Measurements from ENCODE around the gene WDR5B. TPM values are rescaled to one million over a fixed set of nuclear protein-coding genes. Genes with fewer than 3 reads are reported as not detected.
A peak's percentile ranks its signal among the peaks of the same experiment; 100 is the strongest.

Gene WDR5B
- polyA plus RNA-seq, 1 donor (not counting 4 experiments of a cell fraction or from before 2014, with no cell fraction given), result 4.0 TPM

DNA sequence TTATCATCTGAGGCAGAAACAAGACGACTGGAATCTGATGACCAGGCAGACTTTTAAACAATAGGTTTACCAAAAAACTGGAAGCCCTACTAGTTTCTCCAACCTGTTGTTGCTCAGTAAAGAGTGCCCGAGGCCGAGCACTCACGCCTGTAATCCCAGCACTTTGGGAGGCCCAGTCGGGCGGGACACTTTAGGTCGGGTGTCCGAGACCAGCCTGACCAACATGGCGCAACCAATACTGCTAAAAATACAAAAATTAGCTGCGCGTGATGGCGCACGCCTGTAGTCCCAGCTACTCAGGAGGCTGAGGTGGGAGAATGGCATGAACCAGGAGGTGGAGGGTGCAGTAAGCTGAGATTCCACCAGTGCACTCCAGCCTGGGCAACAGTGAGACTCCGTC lies 1.1 kb upstream of the WDR5B start:
- H3K79me2 ChIP-seq (ENCODE audit: control insufficient read depth, insufficient read depth, low read length), result peaks cover 39% of the 10 kb centered on the region
- dilution Hi-C loops (cut with MboI; ENCODE audit: extremely low pct_ligation_motif_present, low sequenced_read_pairs), result no loop called here
- no peak overlapping the region for H2AFZ ChIP-seq (ENCODE audit: control insufficient read depth, low read length)
- H4K20me1 ChIP-seq (ENCODE audit: control insufficient read depth, extremely low read depth, insufficient read depth, low read length), result no peaks in the 10 kb centered on the region
- no peaks in the 10 kb centered on the region for H3K27me3 ChIP-seq (ENCODE audit: control insufficient read depth, extremely low read depth, insufficient read depth, low read length)
- FAIRE-seq, result no peak
- H3K4me3 ChIP-seq (ENCODE audit: control insufficient read depth in 2 of 3, extremely low read depth in 1 of 3, insufficient read depth in 2 of 3, low read depth in 1 of 3, low read length in 3 of 3), result peak overlapping the region; percentile 59 to 98 (median 91)
- no peak for TF ChIP-seq EZH2 (IDR thresholded peaks at IDR 0.05; ENCODE audit: low read length)
- TF ChIP-seq, protein P1, sequence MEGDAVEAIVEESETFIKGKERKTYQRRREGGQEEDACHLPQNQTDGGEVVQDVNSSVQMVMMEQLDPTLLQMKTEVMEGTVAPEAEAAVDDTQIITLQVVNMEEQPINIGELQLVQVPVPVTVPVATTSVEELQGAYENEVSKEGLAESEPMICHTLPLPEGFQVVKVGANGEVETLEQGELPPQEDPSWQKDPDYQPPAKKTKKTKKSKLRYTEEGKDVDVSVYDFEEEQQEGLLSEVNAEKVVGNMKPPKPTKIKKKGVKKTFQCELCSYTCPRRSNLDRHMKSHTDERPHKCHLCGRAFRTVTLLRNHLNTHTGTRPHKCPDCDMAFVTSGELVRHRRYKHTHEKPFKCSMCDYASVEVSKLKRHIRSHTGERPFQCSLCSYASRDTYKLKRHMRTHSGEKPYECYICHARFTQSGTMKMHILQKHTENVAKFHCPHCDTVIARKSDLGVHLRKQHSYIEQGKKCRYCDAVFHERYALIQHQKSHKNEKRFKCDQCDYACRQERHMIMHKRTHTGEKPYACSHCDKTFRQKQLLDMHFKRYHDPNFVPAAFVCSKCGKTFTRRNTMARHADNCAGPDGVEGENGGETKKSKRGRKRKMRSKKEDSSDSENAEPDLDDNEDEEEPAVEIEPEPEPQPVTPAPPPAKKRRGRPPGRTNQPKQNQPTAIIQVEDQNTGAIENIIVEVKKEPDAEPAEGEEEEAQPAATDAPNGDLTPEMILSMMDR (optimal IDR thresholded peaks at IDR 0.05 in 1 of 3, IDR thresholded peaks at IDR 0.05 in 1 of 3, conservative IDR thresholded peaks at IDR 0.05 in 1 of 3; ENCODE audit: extremely low read depth in 1 of 3, insufficient read depth in 2 of 3, low read length in 3 of 3), result no peak
- H3K9me1 ChIP-seq (ENCODE audit: control insufficient read depth, extremely low read depth, insufficient read depth, low read length), result no peaks in the 10 kb centered on the region
- peak overlapping the region; percentile 84 for H3K4me2 ChIP-seq (ENCODE audit: control insufficient read depth, extremely low read depth, insufficient read depth, low read depth, low read length)
- H3K4me1 ChIP-seq (ENCODE audit: control insufficient read depth, extremely low read depth, insufficient read depth, low read length), result peaks cover 17% of the 10 kb centered on the region
- DNase-seq (ENCODE audit: low read depth, low spot score), result no peak
- peak overlapping the region; percentile 97 for H3K27ac ChIP-seq (ENCODE audit: control insufficient read depth, insufficient read depth, low read length)
- H3K36me3 ChIP-seq (ENCODE audit: control insufficient read depth in 2 of 2, extremely low read depth in 1 of 2, insufficient read depth in 2 of 2, low read length in 2 of 2), result peaks cover 0 to 3% of the 10 kb centered on the region in 2 experiments
- H3K9ac ChIP-seq (ENCODE audit: control insufficient read depth, extremely low read depth, insufficient read depth, low read length), result peak overlapping the region; percentile 92
- H3K9me3 ChIP-seq (ENCODE audit: control insufficient read depth, low read depth, low read length), result no peaks in the 10 kb centered on the region

- peak overlapping the region; percentile 59 to 98 (median 91) for H3K4me3 ChIP-seq (ENCODE audit: control insufficient read depth in 2 of 3, extremely low read depth in 1 of 3, insufficient read depth in 2 of 3, low read depth in 1 of 3, low read length in 3 of 3)
- peaks cover 38% of the 10 kb centered on the region for H3K79me2 ChIP-seq (ENCODE audit: control insufficient read depth, insufficient read depth, low read length)
- H3K9me3 ChIP-seq (ENCODE audit: control insufficient read depth, low read depth, low read length), result no peaks in the 10 kb centered on the region
- no peaks in the 10 kb centered on the region for H3K9me1 ChIP-seq (ENCODE audit: control insufficient read depth, extremely low read depth, insufficient read depth, low read length)
- DNase-seq (ENCODE audit: low read depth, low spot score) (no peak), FAIRE-seq (peak; percentile 41)
- dilution Hi-C loops (cut with MboI; ENCODE audit: extremely low pct_ligation_motif_present, low sequenced_read_pairs), result no loop called here
- peak overlapping the region; percentile 94 for H3K4me2 ChIP-seq (ENCODE audit: control insufficient read depth, extremely low read depth, insufficient read depth, low read depth, low read length)
- peak overlapping the region; percentile 68 for H2AFZ ChIP-seq (ENCODE audit: control insufficient read depth, low read length)
- peak overlapping the region; percentile 92 for H3K9ac ChIP-seq (ENCODE audit: control insufficient read depth, extremely low read depth, insufficient read depth, low read length)
- peaks cover 0 to 2% of the 10 kb centered on the region in 2 experiments for H3K36me3 ChIP-seq (ENCODE audit: control insufficient read depth in 2 of 2, extremely low read depth in 1 of 2, insufficient read depth in 2 of 2, low read length in 2 of 2)
- H3K27me3 ChIP-seq (ENCODE audit: control insufficient read depth, extremely low read depth, insufficient read depth, low read length), result no peaks in the 10 kb centered on the region
- H3K27ac ChIP-seq (ENCODE audit: control insufficient read depth, insufficient read depth, low read length), result peak overlapping the region; percentile 97
- H3K4me1 ChIP-seq (ENCODE audit: control insufficient read depth, extremely low read depth, insufficient read depth, low read length), result peaks cover 22% of the 10 kb centered on the region
- H4K20me1 ChIP-seq (ENCODE audit: control insufficient read depth, extremely low read depth, insufficient read depth, low read length), result no peaks in the 10 kb centered on the region
- TF ChIP-seq, protein P1 (optimal IDR thresholded peaks at IDR 0.05 in 1 of 3, IDR thresholded peaks at IDR 0.05 in 1 of 3, conservative IDR thresholded peaks at IDR 0.05 in 1 of 3; ENCODE audit: extremely low read depth in 1 of 3, insufficient read depth in 2 of 3, low read length in 3 of 3), result no peak
- no peak for TF ChIP-seq EZH2 (IDR thresholded peaks at IDR 0.05; ENCODE audit: low read length)
Measured at GRCh38 chr3:122415104-122415744, 638 bp downstream of the WDR5B start.
